HEK293 (cell line): Measurements from ENCODE around the gene AFF2.

Experiments
- CTCF ChIP-seq: fragments of 450-650 bp; formaldehyde crosslinking; IDR thresholded peaks from 2 replicates; pipeline ENCODE4 v1.5.1; 2016; ENCODE audit warnings: missing biosample characterization, missing genetic modification characterization
- HOXA7 ChIP-seq: sonication (generic); formaldehyde crosslinking; IDR thresholded peaks from 2 replicates; pipeline ENCODE4 v1.8.1; 2022; ENCODE audit warnings: missing genetic modification reagents, borderline replicate concordance
- ZNF133 ChIP-seq: fragments of 450-650 bp; formaldehyde crosslinking; IDR thresholded peaks from 2 replicates; pipeline ENCODE4 v1.5.1; 2016; ENCODE audit warnings: missing biosample characterization, missing genetic modification characterization
- ZNF350 ChIP-seq: fragments of 450-650 bp; formaldehyde crosslinking; IDR thresholded peaks from 2 replicates; pipeline ENCODE4 v1.5.0; 2017; ENCODE audit warnings: missing biosample characterization, mild to moderate bottlenecking, missing genetic modification characterization
- ZNF416 ChIP-seq: fragments of 450-650 bp; formaldehyde crosslinking; IDR thresholded peaks from 2 replicates; pipeline ENCODE4 v1.5.1; 2016; ENCODE audit warnings: missing biosample characterization, missing genetic modification characterization
- ZNF585B ChIP-seq: fragments of 450-650 bp; formaldehyde crosslinking; IDR thresholded peaks from 2 replicates; pipeline ENCODE4 v1.5.1; 2016; ENCODE audit warnings: missing biosample characterization, missing genetic modification characterization
- ZNF629 ChIP-seq: fragments of 450-650 bp; formaldehyde crosslinking; IDR thresholded peaks from 2 replicates; pipeline ENCODE4 v1.5.1; 2017; ENCODE audit warnings: missing biosample characterization, missing genetic modification characterization
- ZNF677 ChIP-seq: fragments of 450-650 bp; IDR thresholded peaks from 2 replicates; pipeline ENCODE4 v1.5.0; 2018; ENCODE audit warnings: missing biosample characterization, mild to moderate bottlenecking, missing genetic modification characterization, moderate library complexity
- ZNF692 ChIP-seq: fragments of 450-650 bp; formaldehyde crosslinking; IDR thresholded peaks from 2 replicates; pipeline ENCODE4 v1.5.1; 2016; ENCODE audit warnings: missing biosample characterization, missing genetic modification characterization
- ZNF747 ChIP-seq: fragments of 450-650 bp; formaldehyde crosslinking; IDR thresholded peaks from 2 replicates; pipeline ENCODE4 v1.5.1; 2016; ENCODE audit warnings: missing biosample characterization, missing genetic modification characterization

- no peak for TF ChIP-seq ZNF585B (tag by site-specific recombination)
- no peak for TF ChIP-seq ZNF677 (tag by site-specific recombination)
- no peak for TF ChIP-seq CTCF (tag by site-specific recombination)
- TF ChIP-seq ZNF629 (tag by site-specific recombination): no peak
- TF ChIP-seq HOXA7 (CRISPR knock-in tag): no peak
- TF ChIP-seq ZNF416 (tag by site-specific recombination): no peak
- no peak for TF ChIP-seq ZNF133 (tag by site-specific recombination)
- no peak for TF ChIP-seq ZNF350 (tag by site-specific recombination)
- TF ChIP-seq ZNF747: no peak
- TF ChIP-seq ZNF692: no peak
These were observed 30.1 kb upstream of the AFF2 start for GRCh38 chrX:148470324-148470723.
